ENCODE measurements around the gene TMEM134. TPM values are rescaled to one million over a fixed set of nuclear protein-coding genes. Genes with fewer than 3 reads are reported as not detected.

Gene TMEM134
- total RNA-seq, 4 donors from 2014 or later = 49.2 to 184 (median 96.6) TPM

DNA sequence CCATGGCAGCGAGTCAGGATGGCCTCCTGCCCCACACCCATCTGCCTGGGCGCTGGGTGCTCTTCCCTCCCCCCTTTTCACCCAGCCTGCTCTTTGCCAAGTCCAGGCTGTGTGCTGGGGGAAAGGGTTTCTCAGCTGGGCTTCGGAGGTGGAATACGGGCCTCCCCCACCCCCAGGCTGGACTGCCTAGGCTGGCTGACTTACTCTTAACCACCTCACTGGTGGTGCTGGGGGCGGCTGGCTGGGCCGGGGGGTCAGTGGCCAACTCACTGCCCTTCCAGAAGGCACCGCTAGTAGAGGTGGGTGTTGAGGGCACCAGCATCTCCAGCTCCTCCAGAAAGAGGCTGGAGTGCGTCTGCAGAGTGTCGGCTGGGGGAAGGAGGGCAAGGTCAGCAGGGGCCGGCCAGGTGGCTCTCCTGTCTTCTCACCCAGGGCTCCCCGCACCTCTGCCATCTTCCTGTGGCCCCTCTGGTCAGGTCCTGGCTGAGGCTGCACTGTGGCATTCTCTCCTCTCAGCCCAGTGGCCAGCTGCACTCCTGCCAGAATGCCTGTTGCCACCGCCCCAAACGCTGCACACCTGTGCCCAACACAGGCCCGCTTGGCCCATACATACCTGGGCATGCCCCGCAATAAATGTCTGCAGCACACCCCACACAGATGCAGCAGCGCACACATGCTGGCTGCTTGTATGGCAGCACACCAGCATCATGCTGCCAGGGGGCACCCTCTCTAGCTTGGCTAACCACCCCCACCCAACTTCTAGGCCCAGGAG lies 26.4 kb upstream of the TMEM134 start:
- peaks cover 0 to 97% (median 20%) of the 10 kb centered on the region in 3 donors for H3K36me3 ChIP-seq
- no peak for DNase-seq (ENCODE audit: low spot score in 2 of 2)
- peaks cover 0 to 8% (median 0%) of the 10 kb centered on the region in 4 donors for H3K4me1 ChIP-seq
- H3K9me3 ChIP-seq = no peaks in the 10 kb centered on the region
- 91 to 95% methylated on average over 8 to 13 of the region's 16 CpGs for WGBS, 2 donors
- no peaks in the 10 kb centered on the region for H3K27me3 ChIP-seq
- H3K4me3 ChIP-seq = no peak overlapping the region
- peak overlapping the region in 1 of 4 donors; percentile 43 for H3K27ac ChIP-seq
- TF ChIP-seq EP300 (IDR thresholded peaks at IDR 0.05) (no peak), POLR2A (IDR thresholded peaks at IDR 0.05) (no peak), CTCF (IDR thresholded peaks at IDR 0.05) (no peak)

DNA sequence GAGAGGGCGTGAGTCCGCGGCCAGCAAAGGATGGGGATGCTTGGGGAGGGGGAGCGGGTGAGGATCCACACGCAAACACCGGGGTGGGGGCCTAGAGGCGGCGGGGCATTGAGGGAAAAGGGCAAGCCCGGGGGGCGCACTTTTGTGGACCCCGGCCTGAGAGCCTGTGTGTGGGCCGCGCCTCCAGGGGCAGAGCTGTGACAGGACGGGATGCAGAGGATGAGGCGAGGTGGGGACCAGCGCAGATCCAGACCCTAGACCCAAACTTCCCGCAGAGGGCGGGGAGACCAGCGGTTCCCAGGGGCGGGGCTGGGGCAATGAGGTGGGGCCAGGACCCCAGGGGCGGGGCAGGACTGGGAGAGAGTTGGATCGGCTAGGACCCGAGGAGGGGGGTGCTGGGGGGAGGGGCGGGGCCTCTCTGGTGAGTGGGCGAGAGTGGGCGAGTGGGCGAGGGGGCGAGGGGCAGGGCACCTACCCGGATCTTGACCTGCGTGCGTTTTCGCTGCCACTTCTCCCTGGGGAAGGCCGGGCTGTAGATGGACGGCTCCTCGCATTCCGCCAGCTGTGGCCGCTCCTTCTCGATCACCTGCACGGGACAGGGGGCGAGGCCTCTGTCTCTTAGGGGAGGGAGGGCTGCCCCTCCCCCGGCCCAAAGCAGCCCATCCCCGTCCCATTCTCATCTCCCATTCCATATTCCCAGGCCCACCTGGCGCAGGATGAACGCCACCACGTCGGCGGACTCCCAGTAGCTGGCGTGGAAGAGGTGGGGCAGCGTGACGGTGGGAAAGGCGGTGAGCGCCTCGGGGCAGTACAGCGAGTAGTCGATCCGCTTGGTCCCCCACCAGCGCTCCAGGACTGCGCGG lies 25.6 kb upstream of the TMEM134 start:
- TF ChIP-seq EP300 (IDR thresholded peaks at IDR 0.05) = no peak
- no peak for TF ChIP-seq POLR2A (IDR thresholded peaks at IDR 0.05)
- TF ChIP-seq CTCF (IDR thresholded peaks at IDR 0.05) = no peak
- Histone ChIP-seq H3K9me3 (no peaks in the 10 kb centered on the region), H3K4me1 (peaks cover 0 to 8% (median 0%) of the 10 kb centered on the region in 4 donors), H3K36me3 (peaks cover 0 to 97% (median 20%) of the 10 kb centered on the region in 3 donors), H3K4me3 (no peak overlapping the region), H3K27ac (peak overlapping the region in 1 of 4 donors; percentile 43), H3K27me3 (no peaks in the 10 kb centered on the region)
- no peak for DNase-seq (ENCODE audit: low spot score in 2 of 2)
- WGBS, 2 donors = 89 to 93% methylated on average over 55 to 59 of the region's 59 CpGs

GRCh38 chr11:67493548-67494370 lies 24.7 kb upstream of the TMEM134 start:
- Histone ChIP-seq H3K36me3 (peaks cover 0 to 99% (median 20%) of the 10 kb centered on the region in 3 donors), H3K27me3 (no peaks in the 10 kb centered on the region), H3K9me3 (no peaks in the 10 kb centered on the region), H3K27ac (peak overlapping the region in 1 of 4 donors; percentile 83), H3K4me1 (peaks cover 0 to 8% (median 0%) of the 10 kb centered on the region in 4 donors), H3K4me3 (no peak overlapping the region)
- WGBS, 2 donors = 93% methylated on average over 61 to 65 of the region's 65 CpGs
- no peak for TF ChIP-seq POLR2A (IDR thresholded peaks at IDR 0.05)
- no peak for TF ChIP-seq EP300 (IDR thresholded peaks at IDR 0.05)
- TF ChIP-seq CTCF (IDR thresholded peaks at IDR 0.05) = no peak
- no peak for DNase-seq (ENCODE audit: low spot score in 2 of 2)

- no peak for DNase-seq (ENCODE audit: low spot score in 2 of 2)
- Histone ChIP-seq H3K9me3 (no peaks in the 10 kb centered on the region), H3K36me3 (peaks cover 0 to 96% (median 20%) of the 10 kb centered on the region in 3 donors), H3K27ac (peak overlapping the region; percentile 50 to 83 (median 63)), H3K27me3 (no peaks in the 10 kb centered on the region), H3K4me1 (peaks cover 0 to 8% (median 0%) of the 10 kb centered on the region in 4 donors), H3K4me3 (no peak overlapping the region)
- 71 to 89% methylated on average over 13 to 42 of the region's 46 CpGs for WGBS, 2 donors
- no peak for TF ChIP-seq EP300 (IDR thresholded peaks at IDR 0.05)
- TF ChIP-seq CTCF (IDR thresholded peaks at IDR 0.05) = no peak
- no peak for TF ChIP-seq POLR2A (IDR thresholded peaks at IDR 0.05)
These were observed 23.9 kb upstream of the TMEM134 start for GRCh38 chr11:67492801-67493547.
